ACHN (cell line): ENCODE results near the gene DOCK2.
"Not testable (repeated sequence)": the region's sequence is repeated elsewhere in the genome, so short reads cannot be mapped to it uniquely, and the experiment has no call there.

ENCODE experiments used
- DNase-seq: peaks from one replicate; pipeline ENCODE4 v3.0.0-alpha.2; 2015
- in situ Hi-C: cut with HindIII; loops from 2 replicates; pipeline ENCODE4 v1.10.0; 2017; ENCODE audit warnings: low sequenced_read_pairs, low pct_ligation_motif_present, low pct_unique_long_range_greater_than_20kb

Gene DOCK2

DNA sequence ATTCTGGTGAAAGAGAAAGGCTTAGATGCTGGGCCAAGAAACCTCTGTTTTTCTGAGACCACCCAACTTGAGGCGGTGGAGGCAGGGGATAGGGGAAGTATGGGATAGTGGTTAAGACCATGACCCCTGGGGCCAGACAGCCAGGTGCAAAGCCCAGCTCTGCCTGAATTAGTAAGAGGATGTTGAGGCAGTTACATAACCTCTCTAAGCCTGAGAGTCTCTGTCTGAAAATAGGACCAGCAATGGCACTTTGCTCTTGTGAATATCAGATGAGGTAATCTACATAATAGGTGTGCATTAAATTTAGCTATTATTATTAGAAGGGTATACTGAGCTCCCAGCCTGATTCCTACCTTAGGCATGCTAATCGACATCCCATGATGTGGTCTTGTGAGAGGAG, 68.2 kb downstream of the DOCK2 start:
- in situ Hi-C loops: no loop called here
- DNase-seq: no peak

GRCh38 chr5:169706071-169706470, 69.0 kb downstream of the DOCK2 start:
- DNase-seq: no peak
- in situ Hi-C loops: no loop called here

GRCh38 chr5:169706758-169707450, 69.8 kb downstream of the DOCK2 start:
- peak; percentile 88 for DNase-seq
- in situ Hi-C loops: no loop called here

DNA sequence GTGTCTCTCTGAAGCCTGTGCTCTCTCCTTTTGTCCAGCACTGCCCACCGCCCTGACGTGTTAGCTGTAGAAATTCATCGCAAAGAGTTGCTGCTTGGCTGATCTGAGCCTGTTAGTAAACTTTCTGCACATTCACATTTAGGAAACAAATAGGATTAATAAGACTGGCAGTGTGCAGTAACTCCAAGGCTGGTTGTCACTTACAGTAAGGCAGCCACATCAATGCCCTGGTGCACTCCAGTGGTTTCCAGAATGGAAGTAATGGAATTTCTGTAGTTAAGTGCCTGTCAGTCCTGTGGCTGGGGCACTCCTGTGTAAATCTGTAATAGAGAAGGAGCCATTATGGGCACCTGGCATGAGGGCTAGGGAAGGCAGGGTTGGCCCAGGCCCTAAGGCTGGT, 70.6 kb downstream of the DOCK2 start:
- no peak for DNase-seq
- in situ Hi-C loops: no loop called here

GRCh38 chr5:169710675-169711074, 73.6 kb downstream of the DOCK2 start:
- in situ Hi-C loops: no loop called here
- DNase-seq: no peak

- DNase-seq: no peak
- in situ Hi-C loops: no loop called here
Observed at GRCh38 chr5:169711551-169712225, 74.6 kb downstream of the DOCK2 start.

DNA sequence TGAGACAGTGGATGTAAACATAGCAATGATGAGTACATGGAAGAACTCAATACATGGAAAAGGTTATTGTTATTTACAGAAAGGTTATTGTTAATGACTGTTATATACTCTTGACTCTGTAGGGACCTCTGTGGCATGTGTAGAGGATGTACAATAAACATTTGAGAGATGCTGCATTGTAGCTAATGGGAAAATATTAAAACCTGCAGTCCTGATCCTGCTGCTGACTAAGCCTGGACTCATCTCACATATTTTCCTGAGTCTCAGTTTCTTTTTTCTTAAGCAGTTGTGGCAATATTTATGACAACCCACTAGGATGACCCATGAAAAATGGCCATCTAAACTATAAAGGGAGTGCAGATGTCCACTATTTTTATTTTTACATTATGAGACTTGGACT, 75.4 kb downstream of the DOCK2 start:
- DNase-seq: no peak

DNA sequence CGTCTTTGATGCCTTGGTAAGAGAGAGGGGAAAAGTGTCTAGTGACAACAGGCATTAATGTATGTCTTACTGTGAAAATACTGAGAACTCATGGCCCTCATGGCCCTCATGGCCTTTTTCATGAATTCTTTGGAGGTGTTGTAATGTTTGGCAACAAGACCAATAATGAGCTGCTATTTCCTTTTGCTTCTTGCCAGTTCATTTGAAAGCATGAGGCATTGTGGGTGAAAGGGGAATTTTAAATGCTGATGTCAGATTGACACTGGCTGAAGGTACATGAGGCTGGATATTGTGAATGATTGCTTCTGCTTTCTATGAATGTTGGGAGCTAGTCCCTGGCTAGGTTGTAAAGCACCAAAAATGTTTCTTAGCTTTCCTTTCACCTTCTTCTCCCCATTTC, 79.2 kb downstream of the DOCK2 start:
- DNase-seq: no peak
- in situ Hi-C loops: no loop called here

More for the DNA sequence above, 75.4 kb downstream of the DOCK2 start:
- in situ Hi-C loops: no loop called here

- in situ Hi-C loops: no loop called here
- no peak for DNase-seq
Observed at GRCh38 chr5:169717288-169717687, 80.2 kb downstream of the DOCK2 start.

- in situ Hi-C loops: no loop called here
- no peak for DNase-seq
Observed at GRCh38 chr5:169719360-169720314, 82.6 kb downstream of the DOCK2 start.

DNA sequence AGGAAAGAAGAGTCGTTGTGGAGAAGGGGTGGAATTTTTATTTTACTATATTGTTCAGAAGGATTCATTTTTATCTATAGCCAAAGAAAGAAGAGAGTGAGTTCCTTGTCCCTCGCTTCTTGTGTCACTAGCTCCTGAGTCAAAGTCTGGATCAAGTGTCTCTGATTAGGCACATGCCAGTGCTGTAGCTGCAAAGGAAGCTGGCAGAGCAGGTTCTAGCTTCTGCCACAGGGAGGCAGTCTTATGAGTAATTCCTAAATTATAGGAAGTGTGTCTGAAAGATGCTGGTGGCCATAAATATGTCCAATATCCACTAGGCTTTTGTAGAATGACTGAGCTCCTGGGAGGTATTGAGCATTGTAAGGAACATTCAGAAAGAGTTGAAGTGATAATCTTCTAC, 84.7 kb downstream of the DOCK2 start:
- no peak for DNase-seq
- in situ Hi-C loops: no loop called here

DNA sequence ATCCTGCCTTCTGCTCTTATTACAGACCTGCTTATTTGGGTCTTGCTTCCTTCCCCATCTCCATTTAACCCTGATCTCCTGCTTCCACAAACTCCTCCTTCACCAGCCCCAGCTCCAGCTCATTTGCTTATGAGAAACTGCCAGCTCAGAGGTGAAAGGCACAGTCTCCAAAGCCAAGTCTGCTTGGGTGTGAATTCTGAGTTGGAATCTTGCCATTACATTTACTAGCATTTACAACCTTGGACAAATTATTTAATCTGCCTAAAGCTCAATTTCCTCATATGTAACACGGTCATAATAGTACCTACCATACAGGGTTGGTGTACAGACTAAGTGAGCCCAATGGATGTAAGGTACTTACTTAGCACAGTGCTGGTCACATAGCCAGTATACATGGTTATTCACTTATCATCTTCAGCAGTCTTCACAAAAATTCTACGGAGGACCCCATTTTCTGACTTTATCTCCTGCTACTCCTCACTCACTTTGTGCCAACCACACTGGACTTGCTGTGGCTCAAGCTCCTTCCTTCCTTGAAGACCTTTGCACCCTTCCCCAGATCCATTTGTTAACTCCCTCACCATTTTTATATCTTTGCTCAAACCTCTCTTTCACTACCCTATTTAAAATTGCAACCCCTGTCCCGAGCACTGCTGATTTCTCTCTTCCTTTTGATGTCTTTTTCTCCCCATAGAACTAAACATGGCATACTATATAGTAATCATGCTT, 86.2 kb downstream of the DOCK2 start:
- DNase-seq: no peak
- in situ Hi-C loops: no loop called here

GRCh38 chr5:169724303-169725087, 87.4 kb downstream of the DOCK2 start:
- no peak for DNase-seq
- in situ Hi-C loops: no loop called here

DNA sequence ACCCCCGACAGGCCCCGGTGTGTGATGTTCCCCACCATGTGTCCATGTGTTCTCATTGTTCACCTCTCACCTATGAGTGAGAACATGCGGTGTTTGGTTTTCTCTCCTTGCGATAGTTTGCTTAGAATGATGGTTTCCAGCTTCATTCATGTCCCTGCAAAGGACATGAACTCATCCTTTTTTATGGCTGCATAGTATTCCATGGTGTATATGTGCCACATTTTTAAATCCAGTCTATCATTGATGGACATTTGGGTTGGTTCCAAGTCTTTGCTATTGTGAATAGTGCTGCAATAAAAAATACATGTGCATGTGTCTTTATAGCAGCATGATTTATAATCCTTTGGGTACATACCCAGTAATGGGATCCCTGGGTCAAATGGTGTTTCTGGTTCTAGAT, 88.6 kb downstream of the DOCK2 start:
- in situ Hi-C loops, DNase-seq: not testable (repeated sequence)

DNA sequence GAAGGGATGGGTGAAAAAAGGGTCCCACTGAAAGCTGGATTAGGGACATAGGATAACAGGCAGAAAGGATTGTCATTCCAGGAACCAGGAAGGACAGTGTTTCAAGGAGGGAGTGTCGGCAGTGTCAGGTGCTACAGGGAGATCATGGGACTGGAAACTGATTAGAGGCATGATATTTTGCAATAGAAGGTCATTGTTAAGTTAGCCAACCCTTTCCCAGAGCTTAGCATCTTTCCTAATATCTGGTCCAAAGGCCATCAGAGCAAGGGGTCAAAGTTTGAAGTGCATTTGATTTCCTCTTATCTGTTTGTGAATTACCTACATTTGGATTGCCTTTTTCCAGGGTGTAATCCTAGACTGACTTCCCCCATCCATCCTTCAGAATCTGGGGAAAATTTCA, 91.3 kb downstream of the DOCK2 start:
- DNase-seq: no peak
- in situ Hi-C loops: no loop called here

DNA sequence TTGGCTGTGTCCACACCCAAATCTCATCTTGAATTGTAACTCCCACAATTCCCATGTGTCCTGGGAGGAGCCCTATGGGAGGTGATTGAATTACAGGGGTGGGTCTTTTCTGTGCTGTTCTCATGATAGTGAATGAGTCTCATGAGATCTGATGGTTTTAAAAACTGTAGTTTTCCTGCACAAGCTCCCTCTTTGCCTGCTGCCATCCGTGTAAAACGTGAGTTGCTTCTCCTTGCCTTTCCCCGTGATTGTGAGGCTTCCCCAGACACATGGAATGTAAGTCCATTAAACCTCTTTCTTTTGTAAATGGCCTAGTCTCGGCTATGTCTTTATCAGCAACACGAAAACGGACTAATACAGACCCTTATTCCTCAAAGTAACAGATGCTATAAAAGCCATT, 94.1 kb downstream of the DOCK2 start:
- no peak for DNase-seq

DNA sequence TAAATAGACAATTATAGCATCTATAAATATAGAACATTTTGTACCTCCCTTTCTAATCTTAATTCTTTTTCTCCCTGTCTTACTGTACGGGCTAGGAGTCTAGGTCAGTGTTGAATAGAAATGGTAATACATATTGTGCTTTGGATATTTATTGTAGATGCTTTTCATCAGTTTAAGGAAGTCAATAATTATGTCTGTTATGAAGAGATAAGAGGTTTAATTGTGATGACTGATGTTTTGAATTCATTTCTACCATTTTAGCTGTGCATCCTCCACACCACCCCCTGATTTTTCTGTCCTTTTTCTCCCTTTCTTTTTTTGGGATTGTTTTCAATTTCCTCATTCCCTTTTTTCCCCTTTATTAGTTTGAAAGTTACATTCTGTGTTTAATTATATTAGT, 95.8 kb downstream of the DOCK2 start:
- in situ Hi-C loops: no loop called here
- DNase-seq: no peak

More for the DNA sequence above, 94.1 kb downstream of the DOCK2 start:
- in situ Hi-C loops: no loop called here

DNA sequence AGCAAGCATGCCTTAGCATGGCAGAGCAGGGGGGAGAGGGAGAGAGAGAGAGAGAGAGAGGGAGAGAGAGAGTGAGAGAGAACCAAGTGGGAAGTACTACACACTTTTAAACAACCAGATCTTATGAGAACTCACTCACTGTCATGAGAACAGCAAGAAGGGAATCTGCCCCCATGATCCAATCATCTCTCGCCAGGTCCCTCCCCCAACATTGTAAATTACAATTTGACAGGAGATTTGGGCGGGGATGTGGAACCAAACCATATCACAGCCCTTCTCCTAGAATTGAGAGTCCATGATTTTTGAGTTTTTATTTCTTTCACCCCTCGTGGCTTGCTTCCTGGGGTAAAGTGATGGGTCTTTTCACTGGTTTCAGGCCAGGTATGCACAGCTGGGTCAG, 98.8 kb downstream of the DOCK2 start:
- no peak for DNase-seq

More for the DNA sequence above, 98.8 kb downstream of the DOCK2 start:
- in situ Hi-C loops: no loop called here
